Measurements from ENCODE around the gene FMN1.
A peak's percentile ranks its signal among the peaks of the same experiment; 100 is the strongest.
"Not testable (repeated sequence)": the region's sequence is repeated elsewhere in the genome, so short reads cannot be mapped to it uniquely, and the experiment has no call there.

Gene FMN1

DNA sequence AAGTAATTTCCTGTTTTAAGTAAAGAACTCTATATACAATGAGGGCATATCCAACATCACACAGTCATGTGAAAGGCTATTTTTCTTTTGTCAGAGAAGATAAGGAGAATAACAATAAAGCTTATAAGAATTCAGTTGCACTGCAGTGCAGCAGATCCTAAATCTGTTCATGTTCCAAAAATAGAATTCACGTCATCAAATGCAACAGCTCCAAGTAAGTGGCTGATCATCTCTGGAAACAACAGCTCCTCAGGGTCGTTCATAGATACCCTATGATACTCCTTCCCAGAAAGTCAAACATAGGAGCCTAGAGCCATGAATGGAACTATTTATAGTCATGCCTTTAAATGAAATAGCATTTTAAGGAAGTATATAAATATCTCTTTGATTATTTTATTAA is 100.2 kb downstream of the FMN1 start:
- no peak for DNase-seq (ENCODE audit: low spot score)

DNA sequence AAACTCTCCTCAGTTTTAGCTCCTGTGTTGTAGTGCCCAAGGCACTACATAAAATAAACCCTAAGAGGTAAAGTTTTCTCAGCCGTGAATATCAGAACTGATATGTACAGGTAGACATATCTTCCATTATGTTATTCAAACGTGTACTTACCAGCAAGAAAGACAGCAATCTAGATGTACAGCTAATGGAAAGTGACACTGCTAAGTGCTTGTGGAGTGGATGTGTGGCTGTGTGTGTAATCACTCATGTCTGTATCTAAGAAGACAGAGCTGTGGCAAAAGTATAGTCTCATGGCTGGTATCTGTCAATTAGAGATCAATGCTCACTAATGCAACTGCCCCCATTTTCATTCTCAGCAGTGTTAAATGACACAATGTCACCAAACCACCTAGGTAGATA is 101.3 kb downstream of the FMN1 start:
- no peak for DNase-seq (ENCODE audit: low spot score)

DNA sequence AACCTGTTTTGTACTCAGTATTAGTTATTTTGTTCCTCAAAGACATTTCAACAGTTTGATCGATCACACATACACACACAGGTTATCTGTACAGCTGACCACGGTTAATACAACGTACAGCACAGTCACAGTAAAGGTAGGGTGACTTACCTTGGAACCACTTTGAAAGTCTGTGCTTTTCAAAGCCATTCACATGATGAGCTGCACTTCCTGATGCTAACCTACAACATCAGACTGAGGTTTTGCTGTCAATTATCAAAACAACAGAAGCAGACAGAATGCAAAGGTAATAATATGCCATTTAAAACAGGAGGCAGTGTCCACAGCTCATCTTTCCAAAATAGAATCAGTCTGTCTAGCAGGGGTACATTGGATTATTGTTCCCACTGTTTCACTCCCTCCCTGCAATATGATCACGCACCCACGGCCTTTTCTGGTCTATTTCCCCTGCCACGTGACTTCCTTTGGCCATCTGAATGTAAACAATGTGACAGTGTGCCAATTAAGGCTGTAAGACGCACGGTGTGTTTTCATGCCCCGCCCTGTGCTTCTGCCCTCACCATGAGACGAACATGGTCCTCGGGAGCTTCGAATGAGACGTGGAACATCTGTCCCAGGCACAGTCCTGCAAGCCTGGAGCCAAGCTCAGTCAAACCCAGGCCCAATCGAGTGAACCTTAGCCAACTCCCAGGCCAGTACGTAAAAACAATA is 102.4 kb downstream of the FMN1 start:
- no peak for DNase-seq (ENCODE audit: low spot score)

DNA sequence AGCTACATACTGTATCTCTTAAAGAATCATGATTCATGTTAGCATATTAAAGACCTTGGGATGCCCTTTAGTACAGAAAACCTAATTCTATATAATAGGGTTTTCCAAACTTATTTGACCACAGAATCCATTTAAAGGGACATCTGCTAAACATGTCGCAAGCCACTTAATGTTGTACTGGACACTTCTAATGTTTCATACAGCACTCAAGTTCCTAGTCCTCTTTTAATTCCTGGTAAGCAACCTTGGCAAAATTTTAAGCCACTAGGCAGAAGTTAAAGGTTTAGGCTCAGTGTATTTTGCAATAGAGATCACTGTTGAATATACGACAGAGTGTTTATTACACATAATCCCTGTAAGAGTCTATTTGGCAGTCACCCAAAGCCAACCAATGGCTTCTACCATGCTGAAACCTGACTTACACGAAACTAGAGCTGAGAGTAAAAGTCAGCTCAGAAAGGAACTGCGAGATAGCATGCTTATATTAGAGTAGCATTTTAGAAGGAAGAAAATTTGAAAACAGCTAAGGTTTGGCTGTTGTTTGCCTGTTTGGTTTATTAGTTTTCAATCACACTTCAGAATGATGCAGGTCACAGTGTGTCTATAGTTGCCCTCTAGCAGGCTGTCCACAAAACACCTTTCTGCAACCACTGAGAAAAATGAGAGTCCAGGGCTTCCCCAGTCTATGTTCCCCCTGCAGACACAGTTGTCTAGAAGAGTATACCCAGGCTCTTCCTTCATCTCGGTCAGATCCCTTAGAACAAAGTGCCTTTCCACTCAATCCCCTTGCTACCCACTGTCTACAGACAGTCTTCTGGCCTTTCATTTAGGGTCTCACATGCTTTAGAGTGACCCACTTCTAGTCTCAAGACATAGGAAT is 104.4 kb downstream of the FMN1 start:
- DNase-seq (ENCODE audit: low spot score): no peak

DNA sequence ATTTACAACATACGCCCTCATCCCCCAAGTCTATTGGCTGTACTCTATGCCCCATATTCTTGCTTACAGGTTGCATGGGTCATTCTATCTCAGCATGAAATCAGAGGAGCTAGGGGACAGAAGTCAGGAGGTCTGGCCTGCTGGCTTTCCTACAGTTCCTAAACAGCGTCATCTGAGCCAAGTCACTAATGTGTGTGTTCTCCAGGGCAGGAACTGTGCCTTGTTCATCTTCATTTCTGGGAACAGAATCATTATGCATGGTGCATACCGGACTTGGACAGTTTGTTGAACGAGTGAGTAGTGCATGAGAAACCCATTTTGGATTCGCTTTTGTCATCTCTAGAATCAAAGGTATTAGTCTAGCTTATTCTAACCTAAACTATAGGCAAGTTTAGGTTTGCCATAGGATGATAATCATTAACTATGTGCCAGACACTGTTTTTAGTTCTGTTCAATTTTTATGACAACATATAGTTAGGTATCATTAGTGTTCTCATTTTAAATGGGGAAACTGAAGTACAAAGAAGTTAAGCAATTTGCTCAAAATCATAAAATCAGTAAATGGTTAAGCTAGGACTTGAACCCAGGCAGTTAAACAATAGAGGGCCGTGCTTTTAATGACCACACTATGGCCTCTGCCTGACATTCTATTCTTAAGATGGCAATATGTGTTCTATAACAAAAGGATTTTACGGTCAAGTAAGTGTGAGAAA is 105.2 kb downstream of the FMN1 start:
- DNase-seq (ENCODE audit: low spot score): no peak

DNA sequence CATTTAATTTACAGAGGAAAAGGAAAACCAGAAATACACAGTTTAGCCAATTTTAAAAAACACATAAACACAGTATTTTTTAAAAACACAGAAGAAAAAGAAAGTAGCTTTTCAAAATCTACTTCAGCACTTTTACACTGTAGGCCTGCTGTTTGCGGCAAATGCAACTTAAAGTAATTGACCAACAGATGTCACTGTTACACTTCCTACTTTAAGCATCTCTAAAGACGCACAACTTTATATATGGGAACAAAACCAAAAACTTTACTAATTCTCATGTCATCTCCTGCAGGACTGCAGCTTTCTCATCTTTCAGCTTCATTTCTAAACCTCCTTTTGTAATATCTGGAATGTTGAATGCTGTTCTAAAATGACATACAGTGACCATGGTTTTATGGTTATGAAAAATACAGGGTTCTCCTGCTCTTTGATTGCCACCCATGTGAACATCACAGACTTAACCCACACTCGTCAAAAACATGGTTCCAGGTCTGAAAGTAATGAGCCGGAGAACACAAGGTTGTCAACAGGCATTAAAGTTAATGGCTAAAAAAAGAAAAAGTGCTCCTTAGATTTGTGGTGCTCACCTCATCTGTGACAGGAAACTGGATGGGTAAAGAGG is 107.9 kb downstream of the FMN1 start:
- peak; percentile 67 for DNase-seq (ENCODE audit: low spot score)

DNA sequence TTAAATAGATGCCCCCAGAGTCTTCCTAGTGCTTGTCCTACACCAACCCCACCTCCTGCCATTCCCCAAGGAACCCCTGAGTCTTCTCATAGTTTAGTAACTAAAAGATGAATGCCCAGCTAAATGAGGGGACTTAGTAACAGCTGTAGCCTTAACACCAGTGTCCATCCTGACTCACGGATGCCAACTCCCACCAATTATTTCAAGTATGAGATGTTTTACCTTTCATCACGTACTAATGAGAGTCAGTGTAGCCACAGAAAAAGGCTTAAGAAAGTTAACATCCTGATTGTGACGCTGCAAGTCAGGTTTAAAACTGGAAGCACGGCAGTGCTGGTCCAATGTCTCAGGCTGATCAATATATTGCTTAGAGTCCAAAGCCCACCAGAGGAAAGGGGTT is 109.9 kb downstream of the FMN1 start:
- DNase-seq (ENCODE audit: low spot score): no peak

DNA sequence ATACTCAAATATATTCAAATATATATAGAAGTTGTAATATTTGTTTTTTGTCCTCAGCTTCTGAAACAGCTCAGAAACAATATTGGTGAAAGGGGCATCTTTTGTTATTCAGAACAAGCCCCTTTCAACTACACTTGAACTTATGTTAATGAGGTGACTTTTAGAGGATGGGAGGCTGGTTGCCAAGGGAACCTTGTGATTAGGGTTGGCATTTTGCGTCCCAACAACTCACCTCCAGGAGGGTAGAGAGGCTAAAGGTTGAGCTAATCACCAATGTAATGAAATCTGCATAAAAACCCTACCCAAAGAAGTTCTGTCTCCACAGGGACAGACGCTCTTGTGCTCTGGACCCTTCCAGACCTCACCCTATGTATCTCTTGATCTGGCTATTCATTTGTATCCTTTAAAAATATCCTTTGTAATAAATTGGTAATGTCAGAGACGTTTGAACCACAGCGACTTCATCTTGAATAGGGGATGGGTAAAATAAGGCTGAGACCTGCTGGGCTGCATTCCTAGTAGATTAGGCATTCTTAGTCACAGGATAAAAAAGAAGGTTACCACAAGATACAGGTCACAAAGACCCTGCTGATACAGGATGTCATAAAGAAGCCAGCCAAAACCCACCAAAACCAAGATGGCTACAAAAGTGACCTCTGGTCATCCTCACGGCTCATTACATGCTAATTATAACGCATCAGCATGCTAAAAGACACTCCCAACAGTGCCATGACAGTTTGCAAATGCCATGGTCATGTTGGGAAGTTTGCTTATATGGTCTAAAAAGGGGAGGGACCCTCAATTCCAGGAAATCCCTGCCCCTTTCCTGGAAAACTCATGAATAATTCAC is 111.1 kb downstream of the FMN1 start:
- no peak for DNase-seq (ENCODE audit: low spot score)

DNA sequence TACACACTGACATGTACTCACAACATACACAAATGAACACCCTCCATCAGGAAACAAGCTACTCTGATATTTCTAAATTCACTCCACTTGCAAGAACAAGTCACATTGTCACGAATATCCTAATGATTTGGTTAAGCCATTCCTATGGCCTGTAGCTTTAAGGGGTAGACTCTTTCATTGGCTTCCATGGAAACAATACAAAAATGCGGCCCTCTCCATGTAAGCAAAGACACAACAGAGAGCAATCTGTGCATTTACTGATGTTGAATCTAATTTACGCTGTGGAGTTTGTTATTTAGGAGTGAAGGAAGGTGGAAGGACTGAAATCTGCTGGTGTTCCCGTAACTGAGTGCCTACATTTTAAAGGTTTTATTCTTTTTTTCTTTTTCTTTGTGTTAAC is 114.5 kb downstream of the FMN1 start:
- no peak for DNase-seq (ENCODE audit: low spot score)

DNA sequence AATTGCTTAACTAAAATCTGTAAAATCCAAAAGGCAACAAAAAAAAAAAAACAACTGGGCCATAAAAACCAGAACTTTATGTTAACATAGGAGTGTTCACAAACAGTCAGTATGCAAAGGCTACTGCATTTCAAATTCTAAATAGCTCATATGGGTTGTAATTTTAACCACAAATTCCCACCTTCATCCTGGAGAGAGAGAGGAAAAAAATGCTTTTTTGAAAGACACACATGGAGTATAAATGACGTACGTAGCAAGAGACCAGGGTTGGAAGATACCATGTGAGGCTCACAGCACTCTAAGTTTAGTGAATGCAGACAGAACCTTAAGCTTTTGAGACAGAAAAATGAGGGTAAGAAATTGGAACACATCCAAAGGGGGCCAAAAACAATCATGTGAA is 115.9 kb downstream of the FMN1 start:
- DNase-seq (ENCODE audit: low spot score): no peak

DNA sequence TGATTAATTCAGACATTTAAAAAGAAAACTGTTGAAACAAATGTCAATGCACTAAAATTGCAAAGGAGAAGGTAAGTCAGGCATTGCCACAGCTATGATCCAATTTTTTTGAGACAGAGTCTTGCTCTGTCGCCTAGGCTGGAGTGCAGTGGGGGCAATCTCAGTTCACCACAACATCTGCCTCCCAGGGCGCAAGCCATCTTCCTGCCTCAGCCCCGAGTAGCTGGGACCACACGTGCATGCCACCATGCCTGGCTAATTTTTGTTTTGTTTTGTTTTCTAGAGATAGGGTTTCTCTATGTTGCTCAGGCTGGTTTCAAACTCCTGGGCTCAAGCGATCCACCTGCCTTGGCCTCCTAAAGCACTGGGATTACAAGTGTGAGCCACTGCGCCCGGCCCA is 117.6 kb downstream of the FMN1 start:
- no peak for DNase-seq (ENCODE audit: low spot score)

DNA sequence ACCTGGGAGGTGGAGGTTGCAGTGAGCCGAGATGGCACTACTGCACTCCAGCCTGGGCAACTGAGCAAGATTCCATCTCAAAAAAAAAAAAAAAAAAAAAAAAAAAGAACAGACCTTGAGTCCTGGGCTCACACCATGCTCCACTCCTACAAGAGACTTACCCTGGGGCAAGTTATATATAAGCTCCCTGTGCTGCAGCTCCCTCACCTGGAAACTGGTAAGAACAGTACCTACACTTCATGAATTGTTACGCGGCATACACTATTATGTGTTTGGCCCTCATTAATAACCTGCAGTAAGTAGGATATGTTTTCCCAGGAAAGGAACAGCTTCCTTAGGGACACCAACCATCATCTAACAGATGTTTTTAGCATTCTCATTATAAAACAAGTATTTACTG is 119.6 kb downstream of the FMN1 start:
- no peak for DNase-seq (ENCODE audit: low spot score)

DNA sequence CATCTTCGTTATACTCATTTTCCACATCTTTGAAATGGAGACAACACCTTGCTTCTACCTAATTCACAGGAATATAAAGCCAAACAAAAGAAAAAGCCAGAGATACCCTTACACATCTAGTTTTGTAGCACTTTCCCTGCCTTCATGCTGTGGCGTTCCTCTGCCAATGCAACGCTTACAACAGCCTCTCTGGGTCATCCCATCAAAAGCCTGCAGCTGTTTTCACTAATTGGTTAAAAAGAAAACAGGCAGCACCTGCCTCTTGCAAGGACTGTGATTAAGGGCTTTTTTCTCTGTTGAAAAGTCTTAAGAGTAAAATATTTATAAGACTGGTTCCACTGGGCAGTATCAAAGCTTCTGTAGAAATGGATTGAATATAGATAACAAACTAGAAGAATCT is 120.3 kb downstream of the FMN1 start:
- no peak for DNase-seq (ENCODE audit: low spot score)

DNA sequence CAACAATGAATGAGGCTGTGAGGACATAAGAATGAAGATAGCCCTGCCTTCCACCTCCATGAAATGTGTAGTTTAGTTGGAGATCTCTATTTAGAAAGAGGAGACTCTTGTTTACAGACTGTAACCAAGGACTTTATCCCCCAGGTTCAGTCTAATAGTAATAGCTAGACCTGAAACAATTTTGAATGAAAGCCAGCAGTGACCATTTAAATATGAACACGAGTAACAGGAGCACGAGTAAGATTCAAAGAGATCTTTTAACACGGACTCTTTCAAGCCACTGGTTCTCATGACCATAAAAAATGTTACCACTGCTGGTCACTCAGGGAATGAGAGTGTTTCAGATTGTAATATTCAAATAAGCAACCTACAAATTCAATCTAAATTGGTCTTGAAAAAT is 123.1 kb downstream of the FMN1 start:
- DNase-seq (ENCODE audit: low spot score): no peak

DNA sequence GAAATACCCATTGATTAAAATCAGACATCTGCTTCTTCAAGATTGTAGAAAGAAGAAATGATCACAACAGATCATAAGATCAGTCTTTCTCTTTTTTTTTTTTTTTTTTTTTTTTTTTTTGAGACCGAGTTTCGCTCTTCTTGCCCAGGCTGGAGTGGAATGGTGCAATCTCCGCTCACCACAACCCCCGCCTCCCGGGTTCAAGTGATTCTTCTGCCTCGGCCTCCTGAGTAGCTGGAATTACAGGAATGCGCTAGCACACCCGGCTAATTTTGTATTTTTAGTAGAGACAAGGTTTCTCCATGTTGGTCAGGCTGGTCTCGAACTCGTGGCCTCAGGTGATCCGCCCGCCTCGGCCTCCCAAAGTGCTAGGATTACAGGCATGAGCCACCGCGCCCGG is 124.6 kb downstream of the FMN1 start:
- not testable (repeated sequence) for DNase-seq (ENCODE audit: low spot score)

DNA sequence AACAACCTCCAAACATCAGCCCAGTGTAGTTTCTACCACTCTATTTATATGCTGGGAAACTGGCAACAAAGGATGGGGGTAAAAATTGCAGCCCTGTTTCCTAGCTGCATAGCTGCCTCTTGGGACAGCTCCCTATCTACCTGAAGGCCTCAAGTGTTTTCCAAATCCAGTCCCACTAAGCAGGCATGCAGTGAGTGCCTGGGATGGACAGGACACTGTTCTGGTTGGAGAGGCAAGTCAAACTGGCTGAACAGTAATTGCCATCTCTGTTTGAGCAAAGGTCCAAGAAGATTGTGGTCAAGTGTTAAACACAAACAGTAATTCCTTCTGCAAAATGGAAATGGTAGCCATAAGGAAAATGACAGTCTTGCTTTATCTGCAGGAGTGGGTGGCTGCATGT is 125.4 kb downstream of the FMN1 start:
- DNase-seq (ENCODE audit: low spot score): no peak

DNA sequence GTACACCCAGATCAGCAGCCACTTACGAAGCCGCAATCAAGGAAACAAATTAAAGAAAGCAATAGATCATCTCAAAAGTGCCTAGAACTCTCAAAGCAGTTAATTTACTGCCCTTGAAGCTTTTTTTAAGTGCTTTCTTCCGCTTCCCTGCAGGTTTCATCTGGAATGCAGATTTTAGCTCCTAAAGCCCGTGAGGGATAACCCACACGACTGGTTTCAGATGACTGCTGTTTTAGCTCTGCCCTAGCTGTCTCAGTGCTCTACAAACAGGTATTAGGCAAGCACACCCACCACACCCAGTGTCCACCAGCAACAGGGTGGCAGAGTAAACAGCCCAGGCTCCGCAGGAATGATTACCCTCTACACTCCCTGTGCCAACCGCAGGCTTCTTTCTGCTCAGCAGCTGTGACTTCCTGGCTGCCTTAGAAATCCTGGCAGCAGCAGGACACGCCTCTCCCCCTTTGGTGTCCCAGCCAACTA is 126.0 kb downstream of the FMN1 start:
- no peak for DNase-seq (ENCODE audit: low spot score)

DNA sequence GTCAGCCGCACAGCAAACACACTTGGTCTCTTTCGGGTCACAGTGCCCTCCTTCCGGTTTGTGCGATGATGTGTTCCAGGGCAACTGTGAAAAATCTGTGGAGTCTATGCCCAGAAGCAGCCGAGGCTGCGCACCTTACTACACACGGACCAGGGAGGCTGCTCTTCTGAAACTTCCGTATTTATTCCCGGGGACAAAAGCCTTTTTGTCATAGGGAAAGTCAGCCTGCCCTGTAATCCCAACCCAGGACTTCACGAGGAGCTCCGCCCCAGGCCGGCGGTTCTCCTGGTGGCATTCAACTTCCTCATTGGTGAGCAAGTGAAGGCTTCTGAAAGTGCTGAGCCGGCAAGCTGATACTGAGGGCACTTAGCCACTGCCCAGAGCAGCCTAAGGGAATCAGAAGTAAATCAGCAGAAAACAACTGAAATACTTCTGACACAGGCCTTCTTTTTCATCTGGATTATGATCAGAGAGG is 126.5 kb downstream of the FMN1 start:
- DNase-seq (ENCODE audit: low spot score): peak; percentile 37

DNA sequence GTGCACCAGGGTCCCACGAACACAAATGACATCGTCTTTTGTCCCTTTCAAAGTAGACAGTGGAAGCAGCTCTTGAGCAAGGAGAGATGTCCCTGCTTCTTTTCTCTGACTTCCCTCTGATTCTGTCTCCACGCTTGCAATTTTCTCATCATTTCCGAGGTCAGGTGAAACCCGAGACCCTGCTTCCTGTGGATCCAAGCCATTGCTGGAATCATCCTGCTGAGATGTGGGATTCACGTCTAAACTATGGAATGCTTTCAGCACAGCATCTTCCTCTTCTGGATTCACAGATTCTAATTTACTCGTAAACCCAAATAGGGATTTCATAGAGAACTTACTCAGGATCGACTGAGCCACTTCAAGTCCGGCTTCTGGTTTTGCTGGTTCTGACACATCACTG is 127.1 kb downstream of the FMN1 start:
- no peak for DNase-seq (ENCODE audit: low spot score)

DNA sequence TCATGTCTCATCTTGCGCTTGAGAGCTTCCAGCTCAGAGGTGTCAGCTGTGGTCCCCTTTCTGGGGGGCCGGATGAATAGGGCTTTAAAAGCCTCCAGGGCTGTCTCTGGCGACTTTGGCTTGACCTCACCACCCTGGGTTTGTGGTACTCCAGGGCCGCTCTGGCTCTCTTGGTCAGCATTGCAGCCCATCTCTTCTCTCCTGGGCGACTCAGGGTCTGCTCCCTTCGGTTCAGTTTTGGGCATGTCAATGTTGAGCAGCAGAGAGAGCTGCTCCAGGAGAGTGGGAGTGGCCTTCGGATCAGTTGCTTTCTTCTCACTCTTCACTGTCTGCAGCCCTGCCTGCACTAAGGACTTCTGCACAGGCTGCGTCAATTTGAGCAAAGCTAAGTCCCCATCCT is 127.9 kb downstream of the FMN1 start:
- no peak for DNase-seq (ENCODE audit: low spot score)

DNA sequence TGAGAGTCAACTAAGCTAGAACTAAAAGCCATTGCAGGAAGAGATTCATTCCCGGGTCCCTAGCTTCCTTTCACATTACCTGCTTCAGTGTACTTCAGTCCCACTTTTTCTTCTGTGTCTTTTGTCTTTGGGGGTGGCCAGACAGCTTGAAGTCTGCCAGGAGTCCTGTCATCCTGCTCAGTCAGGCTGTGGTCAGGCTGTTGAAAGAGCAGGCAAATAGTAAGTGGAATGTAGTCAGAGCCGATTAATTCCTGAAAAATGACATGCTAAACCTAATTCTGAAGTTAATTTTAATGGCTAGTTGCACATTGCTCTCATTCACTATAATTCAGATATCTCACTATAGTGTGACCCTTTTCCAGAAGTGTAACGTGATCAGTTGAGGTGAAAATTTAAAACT is 129.6 kb downstream of the FMN1 start:
- DNase-seq (ENCODE audit: low spot score): no peak
